K562 (cell line): ENCODE measurements around the gene BPNT1. TPM values are rescaled to one million over a fixed set of nuclear protein-coding genes. Genes with fewer than 3 reads are reported as not detected.
A peak's percentile ranks its signal among the peaks of the same experiment; 100 is the strongest.

Experiments
- E2F4 ChIP-seq: sonication (generic); formaldehyde crosslinking; IDR thresholded peaks from 2 replicates; pipeline ENCODE4 v1.8.0; 2022; ENCODE audit warnings: mild to moderate bottlenecking, low read depth, missing genetic modification reagents
- FOXJ3 ChIP-seq: sonication (generic); formaldehyde crosslinking; IDR thresholded peaks from 2 replicates; pipeline ENCODE4 v1.4.0; 2020; ENCODE audit warnings: mild to moderate bottlenecking, missing genetic modification reagents
- HOMEZ ChIP-seq: fragments of 250-450 bp; sonication (Bioruptor Pico); IDR thresholded peaks from 2 replicates; pipeline ENCODE4 v1.4.0; 2020; ENCODE audit warnings: mild to moderate bottlenecking, moderate library complexity
- KDM2B ChIP-seq: fragments of 250-450 bp; sonication (Bioruptor Pico); IDR thresholded peaks from 2 replicates; pipeline ENCODE4 v1.8.0; 2021; ENCODE audit warnings: mild to moderate bottlenecking, moderate library complexity
- MEF2A ChIP-seq: IDR thresholded peaks from 2 replicates; pipeline ENCODE4 v1.6.1; 2011; ENCODE audit warnings: low read depth, mild to moderate bottlenecking, low read length, moderate library complexity; ENCODE audit not compliant: control insufficient read depth
- NFE2 ChIP-seq: IDR thresholded peaks from 2 replicates; pipeline ENCODE4 v1.6.1; 2014; ENCODE audit warnings: antibody characterized with exemption, low read depth
- POU5F1 ChIP-seq: fragments of 150-350 bp; IDR thresholded peaks from 2 replicates; pipeline ENCODE4 v1.6.1; 2014; ENCODE audit warnings: borderline replicate concordance, low read length, low read depth, mild to moderate bottlenecking; ENCODE audit not compliant: partially characterized antibody
- RHOXF2B ChIP-seq: fragments of 250-450 bp; sonication (Bioruptor Pico); conservative IDR thresholded peaks from 2 replicates; pipeline ENCODE4 v1.5.1; 2021
- ZKSCAN3 ChIP-seq: fragments of 250-450 bp; sonication (Bioruptor Pico); IDR thresholded peaks from 2 replicates; pipeline ENCODE4 v1.4.0; 2020
- ZNF23 ChIP-seq: fragments of 250-450 bp; sonication (Bioruptor Pico); IDR thresholded peaks from 2 replicates; pipeline ENCODE4 v1.4.0; 2020; ENCODE audit warnings: mild to moderate bottlenecking
- ZNF239 ChIP-seq: fragments of 250-450 bp; sonication (Bioruptor Pico); IDR thresholded peaks from 2 replicates; pipeline ENCODE4 v1.4.0; 2020; ENCODE audit warnings: mild to moderate bottlenecking
- ZNF57 ChIP-seq: fragments of 450-650 bp; formaldehyde crosslinking; IDR thresholded peaks from 2 replicates; pipeline ENCODE4 v1.4.0; 2020; ENCODE audit warnings: mild to moderate bottlenecking, moderate library complexity
- ZNF75A ChIP-seq: fragments of 450-650 bp; formaldehyde crosslinking; IDR thresholded peaks from 2 replicates; pipeline ENCODE4 v1.4.0; 2020; ENCODE audit warnings: mild to moderate bottlenecking
- ZSCAN32 ChIP-seq: fragments of 450-650 bp; formaldehyde crosslinking; IDR thresholded peaks from 2 replicates; pipeline ENCODE4 v1.4.0; 2020; ENCODE audit warnings: mild to moderate bottlenecking, moderate library complexity
- polyA plus RNA-seq, 8 experiments: library from polyadenylated mRNA; depleted of rRNA in 4 of 8; stranded (reverse) in 5 of 8; unstranded in 3 of 8; fragments of >200 nt; fragmentation: Nextera tagmentation in 2 of 8; fragmentation: Illumina TruSeq in 1 of 8; extraction: Ambion mirVana in 2 of 8; extraction: Trizol in 1 of 8; gene quantifications; 2 replicates each; pipeline versions ENCODE4 v1.2.1 to v1.2.3, GENCODE V29; 2011 to 2014; ENCODE audit warnings: inconsistent platforms in 1 of 8, missing spikeins in 1 of 8
- total RNA-seq, 7 experiments: library from RNA; depleted of rRNA in 6 of 7; stranded (reverse); fragments of >200 nt in 6 of 7; fragmentation: Illumina TruSeq in 2 of 7; extraction: Trizol in 2 of 7; gene quantifications; 2 replicates each; pipeline versions ENCODE4 v1.2.1 to v1.2.3, GENCODE V29; 2011 to 2021; ENCODE audit warnings: low replicate concordance in 1 of 7
- TF ChIP-seq, protein P1 (sequence below): fragments of 200-400 bp; formaldehyde crosslinking; IDR thresholded peaks from 2 replicates; pipeline ENCODE4 v1.6.1; 2017; ENCODE audit warnings: mild to moderate bottlenecking, low read depth, low read length, moderate library complexity
- TF ChIP-seq, protein P2 (sequence below): fragments of 450-650 bp; formaldehyde crosslinking; IDR thresholded peaks from 2 replicates; pipeline ENCODE4 v1.4.0; 2020; ENCODE audit warnings: mild to moderate bottlenecking, moderate library complexity
- TF ChIP-seq, protein P3 (sequence below): fragments of 450-650 bp; IDR thresholded peaks from 2 replicates; pipeline ENCODE4 v1.6.1; 2018; ENCODE audit not compliant: partially characterized antibody

Gene BPNT1
- total and polyA plus RNA-seq, 9 of the 15 experiments (the other 6 are each of a cell fraction or from before 2014, with no cell fraction given), result 30.2 to 73.8 (median 40.5) TPM

DNA sequence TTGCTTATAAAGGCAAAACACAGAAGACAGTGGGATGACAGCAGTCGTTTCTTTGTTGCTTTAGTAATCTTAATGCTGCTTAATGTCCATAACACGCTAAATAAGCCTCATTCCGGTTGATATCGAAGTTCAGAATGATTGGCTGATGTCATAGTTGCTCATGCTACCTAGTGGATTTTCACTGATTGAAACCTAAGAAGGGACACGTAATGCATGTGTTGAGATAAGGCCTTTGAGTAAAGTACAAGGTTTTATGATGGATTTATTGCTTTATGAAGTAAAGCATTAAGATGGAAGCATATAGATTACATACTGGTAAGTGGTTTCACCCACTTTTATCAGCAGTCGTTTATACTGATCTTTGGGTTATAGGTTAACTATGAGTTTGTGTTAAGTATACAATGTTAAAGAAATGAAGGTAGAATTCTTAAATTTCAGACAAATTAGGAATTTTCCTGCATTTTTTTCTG is 29.5 kb upstream of the BPNT1 start (continued):
- TF ChIP-seq, protein P1, sequence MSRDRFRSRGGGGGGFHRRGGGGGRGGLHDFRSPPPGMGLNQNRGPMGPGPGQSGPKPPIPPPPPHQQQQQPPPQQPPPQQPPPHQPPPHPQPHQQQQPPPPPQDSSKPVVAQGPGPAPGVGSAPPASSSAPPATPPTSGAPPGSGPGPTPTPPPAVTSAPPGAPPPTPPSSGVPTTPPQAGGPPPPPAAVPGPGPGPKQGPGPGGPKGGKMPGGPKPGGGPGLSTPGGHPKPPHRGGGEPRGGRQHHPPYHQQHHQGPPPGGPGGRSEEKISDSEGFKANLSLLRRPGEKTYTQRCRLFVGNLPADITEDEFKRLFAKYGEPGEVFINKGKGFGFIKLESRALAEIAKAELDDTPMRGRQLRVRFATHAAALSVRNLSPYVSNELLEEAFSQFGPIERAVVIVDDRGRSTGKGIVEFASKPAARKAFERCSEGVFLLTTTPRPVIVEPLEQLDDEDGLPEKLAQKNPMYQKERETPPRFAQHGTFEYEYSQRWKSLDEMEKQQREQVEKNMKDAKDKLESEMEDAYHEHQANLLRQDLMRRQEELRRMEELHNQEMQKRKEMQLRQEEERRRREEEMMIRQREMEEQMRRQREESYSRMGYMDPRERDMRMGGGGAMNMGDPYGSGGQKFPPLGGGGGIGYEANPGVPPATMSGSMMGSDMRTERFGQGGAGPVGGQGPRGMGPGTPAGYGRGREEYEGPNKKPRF, result no peak
- TF ChIP-seq ZSCAN32 (CRISPR knock-in tag) (no peak), E2F4 (CRISPR knock-in tag) (no peak), POU5F1 (no peak), RHOXF2B (CRISPR knock-in tag) (no peak), KDM2B (CRISPR knock-in tag) (no peak), ZKSCAN3 (CRISPR knock-in tag) (no peak), FOXJ3 (CRISPR knock-in tag) (no peak), ZNF75A (CRISPR knock-in tag) (no peak), MEF2A (no peak; the same call in 1 of the 2 replicates), ZNF57 (no peak), ZNF239 (CRISPR knock-in tag) (no peak), NFE2 (peak; percentile 3; the same call in 1 of the 2 replicates), HOMEZ (CRISPR knock-in tag) (no peak), ZNF23 (CRISPR knock-in tag) (no peak)
- TF ChIP-seq, protein P2, sequence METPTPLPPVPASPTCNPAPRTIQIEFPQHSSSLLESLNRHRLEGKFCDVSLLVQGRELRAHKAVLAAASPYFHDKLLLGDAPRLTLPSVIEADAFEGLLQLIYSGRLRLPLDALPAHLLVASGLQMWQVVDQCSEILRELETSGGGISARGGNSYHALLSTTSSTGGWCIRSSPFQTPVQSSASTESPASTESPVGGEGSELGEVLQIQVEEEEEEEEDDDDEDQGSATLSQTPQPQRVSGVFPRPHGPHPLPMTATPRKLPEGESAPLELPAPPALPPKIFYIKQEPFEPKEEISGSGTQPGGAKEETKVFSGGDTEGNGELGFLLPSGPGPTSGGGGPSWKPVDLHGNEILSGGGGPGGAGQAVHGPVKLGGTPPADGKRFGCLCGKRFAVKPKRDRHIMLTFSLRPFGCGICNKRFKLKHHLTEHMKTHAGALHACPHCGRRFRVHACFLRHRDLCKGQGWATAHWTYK, result no peak
- TF ChIP-seq, protein P3, sequence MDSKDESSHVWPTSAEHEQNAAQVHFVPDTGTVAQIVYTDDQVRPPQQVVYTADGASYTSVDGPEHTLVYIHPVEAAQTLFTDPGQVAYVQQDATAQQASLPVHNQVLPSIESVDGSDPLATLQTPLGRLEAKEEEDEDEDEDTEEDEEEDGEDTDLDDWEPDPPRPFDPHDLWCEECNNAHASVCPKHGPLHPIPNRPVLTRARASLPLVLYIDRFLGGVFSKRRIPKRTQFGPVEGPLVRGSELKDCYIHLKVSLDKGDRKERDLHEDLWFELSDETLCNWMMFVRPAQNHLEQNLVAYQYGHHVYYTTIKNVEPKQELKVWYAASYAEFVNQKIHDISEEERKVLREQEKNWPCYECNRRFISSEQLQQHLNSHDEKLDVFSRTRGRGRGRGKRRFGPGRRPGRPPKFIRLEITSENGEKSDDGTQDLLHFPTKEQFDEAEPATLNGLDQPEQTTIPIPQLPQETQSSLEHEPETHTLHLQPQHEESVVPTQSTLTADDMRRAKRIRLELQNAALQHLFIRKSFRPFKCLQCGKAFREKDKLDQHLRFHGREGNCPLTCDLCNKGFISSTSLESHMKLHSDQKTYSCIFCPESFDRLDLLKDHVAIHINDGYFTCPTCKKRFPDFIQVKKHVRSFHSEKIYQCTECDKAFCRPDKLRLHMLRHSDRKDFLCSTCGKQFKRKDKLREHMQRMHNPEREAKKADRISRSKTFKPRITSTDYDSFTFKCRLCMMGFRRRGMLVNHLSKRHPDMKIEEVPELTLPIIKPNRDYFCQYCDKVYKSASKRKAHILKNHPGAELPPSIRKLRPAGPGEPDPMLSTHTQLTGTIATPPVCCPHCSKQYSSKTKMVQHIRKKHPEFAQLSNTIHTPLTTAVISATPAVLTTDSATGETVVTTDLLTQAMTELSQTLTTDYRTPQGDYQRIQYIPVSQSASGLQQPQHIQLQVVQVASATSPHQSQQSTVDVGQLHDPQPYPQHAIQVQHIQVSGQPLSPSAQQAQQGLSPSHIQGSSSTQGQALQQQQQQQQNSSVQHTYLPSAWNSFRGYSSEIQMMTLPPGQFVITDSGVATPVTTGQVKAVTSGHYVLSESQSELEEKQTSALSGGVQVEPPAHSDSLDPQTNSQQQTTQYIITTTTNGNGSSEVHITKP, result peak; percentile 86
